Testis (tissue), 3 donors: ENCODE measurements around the gene ERMARD. TPM values are rescaled to one million over a fixed set of nuclear protein-coding genes. Genes with fewer than 3 reads are reported as not detected.

ENCODE experiments used
- DNase-seq: peaks from one replicate; pipeline ENCODE4 v3.0.0-alpha.2; 2019
- H3K27ac ChIP-seq, 2 donors: fragments of 200-600 bp; sonication (generic); one replicate each; pipeline ENCODE4 v1.5.1; 2019
- H3K27me3 ChIP-seq: fragments of 200-600 bp; sonication (generic); one replicate; pipeline ENCODE4 v1.5.1; 2019
- H3K36me3 ChIP-seq: fragments of 200-600 bp; sonication (generic); one replicate; pipeline ENCODE4 v1.5.1; 2017; ENCODE audit warnings: low read depth; ENCODE audit errors: missing control alignments
- H3K4me1 ChIP-seq: fragments of 200-600 bp; sonication (generic); one replicate; pipeline ENCODE4 v1.5.1; 2019
- H3K4me3 ChIP-seq, 2 donors: fragments of 200-600 bp; sonication (generic); one replicate each; pipeline ENCODE4 v1.5.1; 2017 to 2019
- H3K9me3 ChIP-seq: fragments of 200-600 bp; sonication (generic); one replicate; pipeline ENCODE4 v1.5.1; 2017
- CTCF ChIP-seq, 3 experiments: fragments of 450-650 bp in 2 of 3; fragments of 200-600 bp in 1 of 3; sonication (generic) in 1 of 3; IDR thresholded peaks; one replicate each; pipeline ENCODE4 v1.5.1; 2016 to 2019; ENCODE audit warnings: antibody characterized with exemption in 3 of 3, mild to moderate bottlenecking in 2 of 3, moderate library complexity in 1 of 3
- POLR2A ChIP-seq: fragments of 450-650 bp; IDR thresholded peaks from one replicate; pipeline ENCODE4 v1.6.1; 2017; ENCODE audit warnings: antibody characterized with exemption, mild to moderate bottlenecking, moderate library complexity
- WGBS, 2 donors: methylation state at CpG; one replicate each; pipeline ENCODE4 v1.1.5; 2018; 5-methylcytosine and 5-hydroxymethylcytosine counted together
- intact Hi-C: fragments of 100-400 bp; cut with DNase I; formaldehyde crosslinking; loops from one replicate; pipeline ENCODE4 v1.15.1; 2023; ENCODE audit warnings: low total_unique reads
- polyA plus RNA-seq: library from polyadenylated mRNA; stranded (reverse); fragments of 350-450 nt; fragmentation: Illumina TruSeq; extraction: RNeasy Lipid Tissue Mini Kit (QIAGEN cat#74804); gene quantifications from one replicate; pipeline ENCODE4 v1.2.3, GENCODE V29; 2014; ENCODE audit warnings: low read depth, low replicate concordance; ENCODE audit not compliant: insufficient read depth
- total RNA-seq, 2 donors: library from RNA; depleted of rRNA; stranded (reverse); fragments of >200 nt; gene quantifications; one replicate each; pipeline ENCODE4 v1.2.3, GENCODE V29; 2016

The ERMARD gene
- total and polyA plus RNA-seq, 3 donors from 2014 or later: 48.3 to 77.6 (median 56.6) TPM

- Histone ChIP-seq H3K4me1 (peaks cover 6% of the 10 kb centered on the region), H3K27ac (no peak overlapping the region), H3K9me3 (no peaks in the 10 kb centered on the region), H3K36me3 (no peaks in the 10 kb centered on the region), H3K4me3 (no peak overlapping the region), H3K27me3 (no peaks in the 10 kb centered on the region)
- TF ChIP-seq POLR2A (no peak), CTCF (IDR thresholded peaks at IDR 0.05) (no peak)
- intact Hi-C loops: no loop called here
- DNase-seq: peak; percentile 7
- WGBS, 2 donors: 74 to 83% methylated on average over 2 of the region's 2 CpGs
Observed at GRCh38 chr6:169795196-169795595, 43.8 kb downstream of the ERMARD start.

- Histone ChIP-seq H3K27me3 (no peaks in the 10 kb centered on the region), H3K27ac (no peak overlapping the region), H3K4me1 (no peaks in the 10 kb centered on the region), H3K36me3 (no peaks in the 10 kb centered on the region), H3K4me3 (no peak overlapping the region), H3K9me3 (no peaks in the 10 kb centered on the region)
- no peak for DNase-seq
- WGBS, 2 donors: 80 to 91% methylated on average over 10 of the region's 10 CpGs
- TF ChIP-seq POLR2A (no peak), CTCF (IDR thresholded peaks at IDR 0.05) (no peak)
- intact Hi-C loops: no loop called here
Observed at GRCh38 chr6:169798764-169799473, 47.5 kb downstream of the ERMARD start.

- WGBS, 2 donors: 84 to 90% methylated on average over 7 of the region's 7 CpGs
- Histone ChIP-seq H3K9me3 (no peaks in the 10 kb centered on the region), H3K27ac (no peak overlapping the region), H3K4me3 (no peak overlapping the region), H3K4me1 (no peaks in the 10 kb centered on the region), H3K36me3 (no peaks in the 10 kb centered on the region), H3K27me3 (no peaks in the 10 kb centered on the region)
- TF ChIP-seq POLR2A: no peak
- no peak for TF ChIP-seq CTCF (IDR thresholded peaks at IDR 0.05)
- intact Hi-C loops: no loop called here
- no peak for DNase-seq
Observed at GRCh38 chr6:169799474-169799926, 48.1 kb downstream of the ERMARD start.

GRCh38 chr6:169800116-169800667 is 48.8 kb downstream of the ERMARD start:
- Histone ChIP-seq H3K36me3 (no peaks in the 10 kb centered on the region), H3K27me3 (no peaks in the 10 kb centered on the region), H3K4me3 (no peak overlapping the region), H3K9me3 (no peaks in the 10 kb centered on the region), H3K27ac (no peak overlapping the region), H3K4me1 (no peaks in the 10 kb centered on the region)
- no peak for DNase-seq
- TF ChIP-seq CTCF (IDR thresholded peaks at IDR 0.05) (no peak), POLR2A (no peak)
- intact Hi-C loops: no loop called here
- 74 to 87% methylated on average over 9 of the region's 9 CpGs for WGBS, 2 donors
